Brain pericyte (primary cell): ENCODE data around the gene RNFT2.
"Not testable (repeated sequence)": the region's sequence is repeated elsewhere in the genome, so short reads cannot be mapped to it uniquely, and the experiment has no call there.

Source experiments
- DNase-seq: peaks from one replicate; pipeline ENCODE4 v3.0.0-alpha.2; 2012; ENCODE audit warnings: low read depth, low spot score

RNFT2 gene

DNA sequence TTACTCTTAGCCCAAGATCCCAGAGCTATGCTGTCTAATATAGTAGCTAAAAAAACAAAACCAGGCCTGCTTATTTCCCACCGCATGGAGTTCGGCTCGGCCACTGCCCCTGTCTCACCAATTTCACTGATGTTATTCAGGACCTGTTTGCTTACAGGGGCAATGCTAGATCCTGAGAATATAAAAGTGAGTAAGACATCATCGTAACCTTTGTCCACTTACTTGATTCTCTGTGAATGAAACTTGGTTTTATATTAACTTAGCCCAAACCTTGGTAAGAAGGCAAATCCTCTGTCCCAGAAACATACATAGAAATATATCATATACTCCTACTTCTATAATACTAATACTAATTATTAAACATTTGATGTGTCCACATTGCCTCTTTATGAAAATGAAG lies 56.6 kb downstream of the RNFT2 start:
- DNase-seq: no peak

DNA sequence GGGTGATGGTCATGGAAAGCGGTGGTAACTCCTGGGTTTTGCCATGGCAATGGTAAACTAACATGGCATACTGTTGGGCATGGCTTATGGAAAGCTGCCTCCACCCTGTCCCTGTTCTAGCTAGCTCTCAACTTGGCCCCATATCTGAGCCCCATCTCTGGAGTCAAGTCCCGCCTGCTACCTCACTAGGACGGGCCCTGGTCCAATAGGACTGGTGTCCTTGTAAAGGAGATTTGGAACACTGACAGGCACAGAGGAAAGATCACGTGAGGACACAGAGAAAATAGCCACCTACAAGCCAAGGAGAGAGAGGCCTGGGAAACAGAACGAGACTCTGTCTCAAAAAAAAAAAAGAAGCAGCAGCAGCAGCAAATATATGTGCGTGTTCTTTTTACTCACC lies 59.8 kb downstream of the RNFT2 start:
- DNase-seq: no peak

DNA sequence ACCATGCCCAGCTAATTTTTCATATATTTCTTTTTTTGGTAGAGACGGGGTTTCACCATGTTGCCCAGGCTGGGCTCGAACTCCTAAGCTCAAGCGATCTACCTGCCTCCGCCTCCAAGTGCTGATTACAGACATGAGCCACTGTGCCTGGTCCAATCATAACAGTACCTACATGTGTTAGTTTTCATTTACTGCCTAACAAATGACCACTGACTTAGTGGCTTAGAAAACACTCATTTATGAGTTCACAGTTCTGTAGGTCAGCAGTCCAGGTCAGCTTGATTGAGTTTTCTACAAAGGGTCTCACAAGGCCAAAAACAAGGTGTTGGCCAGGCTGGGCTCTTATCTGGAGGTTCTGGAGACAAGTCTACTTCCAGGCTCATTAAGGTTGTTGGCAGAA lies 60.6 kb downstream of the RNFT2 start:
- DNase-seq: no peak

DNA sequence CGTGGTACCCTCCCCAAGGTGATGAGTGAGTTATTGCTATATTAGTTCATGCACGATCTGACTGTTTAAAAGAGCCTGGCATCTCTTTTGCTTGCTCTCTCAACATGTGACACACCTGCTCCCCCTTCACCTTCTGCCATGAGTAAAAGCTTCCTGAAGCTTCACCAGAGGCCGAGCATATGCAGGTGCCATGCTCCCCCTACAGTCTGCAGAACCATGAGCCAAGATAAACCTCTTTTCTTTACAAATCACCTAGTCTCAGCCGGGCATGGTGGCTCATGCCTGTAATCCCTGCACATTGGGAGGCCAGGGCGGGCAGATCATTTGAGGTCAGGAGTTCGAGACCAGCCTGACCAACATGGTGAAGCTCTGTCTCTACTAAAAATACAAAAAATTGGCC lies 61.8 kb downstream of the RNFT2 start:
- no peak for DNase-seq

DNA sequence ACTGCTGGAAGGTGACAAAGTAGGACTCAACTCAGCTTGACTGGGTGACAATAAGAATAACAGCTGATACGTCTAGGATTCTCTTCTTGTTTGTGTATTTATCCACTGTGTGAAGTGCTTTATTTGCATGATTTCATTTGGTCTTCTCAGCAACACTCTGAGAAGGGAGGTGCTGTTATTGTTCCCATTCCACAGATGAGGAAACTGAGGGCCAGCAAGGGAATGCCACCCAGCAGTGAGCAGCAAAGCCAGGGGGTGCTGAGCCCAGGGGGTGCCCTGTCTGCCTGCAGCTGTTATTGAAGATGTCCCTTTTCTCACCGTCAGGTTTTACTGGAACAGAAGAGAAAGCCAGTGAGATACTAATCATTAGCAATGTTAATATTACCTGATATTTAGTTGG lies 62.8 kb downstream of the RNFT2 start:
- DNase-seq: no peak

DNA sequence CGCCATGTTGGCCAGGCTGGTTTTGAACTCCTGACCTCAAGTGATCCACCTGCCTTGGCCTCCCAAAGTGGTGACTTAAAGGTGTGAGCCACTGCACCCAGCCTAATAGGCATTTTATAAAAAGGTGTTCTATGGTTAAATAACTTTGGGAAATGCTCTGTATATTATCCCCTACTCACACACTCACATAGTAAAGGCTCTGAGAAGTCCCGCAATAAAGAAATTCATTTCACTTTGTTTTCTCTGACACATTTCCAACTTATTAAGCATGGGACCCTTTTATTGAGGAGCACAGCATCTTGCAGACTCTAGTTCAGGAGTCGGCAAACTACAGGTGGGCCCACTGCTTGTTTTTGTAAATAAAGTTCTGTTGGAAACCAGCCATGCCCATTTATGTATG lies 63.9 kb downstream of the RNFT2 start:
- no peak for DNase-seq

DNA sequence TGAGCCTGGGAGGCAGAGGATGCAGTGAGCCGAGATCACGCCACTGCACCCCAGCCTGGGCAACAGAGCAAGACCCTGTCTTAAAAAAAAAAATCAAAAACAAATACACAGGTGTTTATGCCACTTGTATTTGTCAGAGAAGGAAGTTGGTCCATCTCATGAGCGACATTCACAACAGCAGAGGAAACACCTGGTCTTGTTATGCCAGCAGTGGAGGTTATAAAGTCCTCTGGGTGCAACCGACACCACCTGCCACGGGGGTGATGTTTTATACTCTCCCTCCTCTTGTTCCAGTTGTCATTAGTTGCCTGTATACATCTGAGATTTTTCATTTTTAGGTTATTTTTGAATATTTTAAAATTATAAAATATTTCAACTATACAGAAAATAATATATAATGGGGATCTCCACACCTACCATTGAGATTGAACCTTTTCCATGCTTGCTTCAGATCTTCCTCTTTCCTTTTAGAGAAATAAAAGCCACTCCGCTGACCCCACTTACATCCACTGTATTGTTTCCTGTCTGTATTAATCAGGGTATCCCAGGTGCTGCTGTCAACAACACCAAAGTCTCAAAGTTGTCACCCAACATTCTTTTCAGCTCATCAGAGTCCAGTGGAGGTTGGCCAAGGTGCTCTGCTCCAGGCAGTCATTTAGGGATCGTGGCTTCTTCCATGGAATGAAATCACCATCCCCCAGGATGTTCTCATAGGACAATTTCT lies 65.1 kb downstream of the RNFT2 start:
- DNase-seq: no peak

DNA sequence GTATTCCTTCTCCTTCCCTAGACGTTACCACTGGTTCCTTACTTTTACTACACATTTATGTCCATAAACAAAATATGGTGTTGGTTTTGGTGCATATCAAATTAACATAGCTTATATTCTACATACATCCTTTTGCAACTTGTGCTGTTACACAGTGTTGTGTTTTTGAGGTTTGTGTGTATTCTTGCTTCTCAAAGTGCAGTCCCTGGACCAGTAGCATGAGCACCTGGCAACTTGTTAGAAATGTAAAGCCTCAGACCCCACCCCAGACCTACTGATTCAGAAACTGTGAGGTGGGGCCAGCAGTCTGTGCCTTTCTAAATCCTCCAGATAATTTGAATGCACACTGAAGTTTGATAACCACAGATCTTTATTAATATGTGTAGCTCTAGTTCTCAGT lies 65.9 kb downstream of the RNFT2 start:
- no peak for DNase-seq

DNA sequence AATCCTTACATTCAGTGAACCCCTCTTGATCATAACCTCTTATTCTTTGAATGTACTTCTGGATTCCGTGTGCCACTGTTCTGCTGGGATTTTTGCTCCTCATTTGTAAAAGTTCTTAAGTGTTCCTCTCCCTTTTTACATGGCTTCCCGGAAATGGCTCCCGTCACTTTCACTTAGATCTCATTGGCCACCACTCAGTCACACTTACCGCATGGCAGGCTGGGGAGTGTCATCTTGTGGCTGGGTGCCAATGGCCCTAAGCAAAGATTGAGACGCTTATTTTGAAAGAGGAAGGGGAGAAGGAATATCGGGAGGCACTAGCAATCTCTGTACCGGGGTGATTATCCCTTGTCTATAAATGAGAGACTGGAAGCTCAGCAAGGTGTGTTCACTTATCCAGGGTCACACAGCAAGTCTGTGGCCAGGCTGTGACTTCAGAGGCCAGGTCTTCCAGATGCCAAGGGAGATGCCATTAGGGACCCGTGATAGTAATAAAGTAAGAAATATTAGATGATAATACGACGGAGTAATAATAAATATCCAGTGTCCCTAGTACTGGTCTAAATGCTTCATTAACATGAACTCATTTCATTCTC lies 68.8 kb downstream of the RNFT2 start:
- no peak for DNase-seq

DNA sequence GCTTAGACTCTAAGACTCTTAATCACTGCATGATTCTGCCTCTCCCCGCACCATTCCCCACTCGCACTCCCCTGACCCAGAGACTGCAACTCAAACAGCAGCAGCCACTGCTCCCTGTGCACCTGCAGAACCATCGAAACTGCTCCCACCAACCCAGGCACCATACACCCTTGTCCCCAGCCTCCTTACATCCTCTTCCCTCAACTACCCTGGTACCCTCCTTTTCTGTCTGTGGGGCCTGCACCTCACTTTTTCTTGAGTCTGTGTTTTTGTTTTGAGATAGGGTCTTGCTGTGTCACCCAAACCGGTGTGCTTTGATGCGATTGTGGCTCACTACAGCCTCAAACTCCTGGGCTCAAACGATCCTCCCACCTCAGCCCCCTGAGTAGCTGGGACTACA lies 69.4 kb downstream of the RNFT2 start:
- DNase-seq: no peak

DNA sequence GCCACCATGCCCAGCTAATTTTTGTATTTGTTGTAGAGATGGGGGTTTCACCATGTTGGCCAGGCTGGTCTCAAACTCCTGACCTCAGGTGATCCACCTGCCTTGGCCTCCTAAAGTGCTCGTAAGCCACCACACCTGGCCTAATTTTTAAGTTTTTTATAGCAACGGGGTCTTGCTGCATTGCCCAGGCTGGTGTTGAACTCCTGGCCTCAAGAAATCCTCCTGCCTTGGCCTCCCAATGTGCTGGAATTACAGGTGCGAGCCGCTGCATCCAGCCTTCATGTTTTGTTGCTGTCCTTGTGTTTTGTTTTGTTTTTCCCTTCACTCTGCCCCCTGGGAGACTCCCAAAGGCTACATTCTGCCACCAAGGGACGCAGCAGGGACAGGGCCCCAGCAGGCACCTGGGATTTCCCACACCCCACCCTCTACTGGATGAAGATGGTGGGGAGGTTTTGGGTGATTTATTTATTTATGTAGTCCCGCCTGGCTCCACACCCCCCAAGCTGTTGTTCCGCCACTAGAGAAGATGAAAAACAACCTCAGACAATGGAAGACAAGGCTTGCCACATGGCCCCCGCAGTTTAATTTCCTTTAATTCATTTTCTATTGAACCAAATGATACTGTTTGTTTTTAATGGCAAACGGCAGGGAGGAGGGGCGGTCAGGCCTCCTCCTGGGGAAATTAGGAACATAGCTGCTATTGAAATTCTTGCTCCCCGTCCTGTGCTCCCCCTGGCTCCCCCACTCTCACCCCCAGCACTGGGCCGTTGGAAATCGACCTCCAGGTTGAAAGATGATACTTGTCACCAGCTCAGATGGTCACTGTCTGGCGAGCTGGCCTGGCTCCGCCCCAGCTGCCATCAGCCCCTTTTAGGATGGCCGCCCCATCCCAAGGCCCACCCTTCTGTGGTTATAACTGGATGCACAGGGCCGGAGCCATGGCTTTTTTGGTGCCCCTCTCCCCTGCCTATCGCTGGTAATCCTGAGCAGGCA lies 70.3 kb downstream of the RNFT2 start:
- DNase-seq: no peak

DNA sequence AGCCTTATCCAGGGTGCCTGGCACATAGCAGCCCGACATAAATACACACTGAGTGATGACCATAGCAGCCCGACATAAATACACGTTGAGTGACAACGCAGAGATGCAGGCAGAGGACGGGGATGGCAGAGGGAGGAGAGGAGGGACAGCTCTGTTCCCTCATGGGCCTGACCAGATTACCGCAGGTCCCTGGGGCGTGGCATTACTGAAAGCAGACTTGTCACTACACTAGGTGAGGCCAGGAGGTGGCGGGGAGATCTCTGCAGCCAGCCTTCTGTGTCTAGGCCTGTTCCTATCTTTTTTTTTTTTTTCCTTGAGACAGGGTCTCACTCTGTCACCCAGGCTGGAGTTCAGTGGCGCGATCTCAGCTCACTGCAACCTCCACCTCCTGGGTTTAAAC lies 74.1 kb downstream of the RNFT2 start:
- no peak for DNase-seq

DNA sequence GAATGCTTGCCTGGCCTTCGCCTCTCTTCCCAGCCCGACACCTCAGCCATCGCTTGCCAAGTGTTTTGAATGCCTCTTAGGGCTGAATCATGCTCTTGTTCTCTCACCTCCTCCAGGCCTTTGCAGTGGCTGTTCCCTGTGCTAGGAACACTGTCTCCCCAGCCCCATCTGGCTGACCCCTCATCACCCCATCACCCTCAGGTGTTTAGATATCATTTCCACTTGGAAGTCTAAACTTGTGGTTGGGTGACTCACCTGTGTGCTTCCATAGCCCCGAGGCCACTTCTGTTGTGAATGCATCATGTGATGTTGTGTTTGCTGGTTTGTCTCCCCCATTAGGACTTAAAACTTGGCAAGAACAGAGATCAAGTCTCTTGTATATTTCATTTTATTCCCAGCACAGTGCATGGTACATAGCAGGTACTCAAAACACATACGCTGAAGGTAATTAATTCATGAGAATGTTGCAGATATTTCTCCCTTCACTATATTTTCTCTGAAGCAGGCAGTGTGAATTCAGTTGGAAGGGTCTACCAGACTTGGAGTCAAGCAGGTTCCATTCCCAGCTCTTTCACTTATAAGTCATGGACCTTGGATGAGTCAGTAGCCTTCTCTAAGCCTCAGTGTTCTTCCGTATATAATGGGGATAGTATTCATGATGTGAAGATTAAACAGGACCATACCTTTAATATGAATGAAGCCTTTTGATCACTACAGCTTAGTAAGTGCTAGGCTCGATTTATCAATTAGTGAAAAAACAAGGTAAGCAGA lies 75.3 kb downstream of the RNFT2 start:
- DNase-seq: no peak

DNA sequence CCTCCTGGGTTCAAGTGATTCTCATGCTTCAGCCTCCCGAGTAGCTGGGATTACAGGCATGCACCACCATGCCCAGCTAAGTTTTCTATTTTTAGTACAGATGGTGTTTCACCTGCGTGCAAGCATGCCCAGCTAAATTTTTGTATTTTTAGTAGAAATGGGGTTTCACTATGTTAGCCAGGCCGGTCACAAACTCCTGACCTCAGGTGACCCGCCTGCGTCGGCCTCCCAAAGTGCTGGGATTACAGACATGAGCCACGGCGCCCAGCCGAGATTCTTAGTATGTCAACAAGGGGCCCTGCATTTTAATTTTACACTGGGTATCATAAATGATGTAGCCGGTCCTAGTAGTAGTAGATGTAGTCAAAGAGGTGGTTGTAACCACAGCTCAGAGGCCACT lies 76.7 kb downstream of the RNFT2 start:
- DNase-seq: not testable (repeated sequence)

DNA sequence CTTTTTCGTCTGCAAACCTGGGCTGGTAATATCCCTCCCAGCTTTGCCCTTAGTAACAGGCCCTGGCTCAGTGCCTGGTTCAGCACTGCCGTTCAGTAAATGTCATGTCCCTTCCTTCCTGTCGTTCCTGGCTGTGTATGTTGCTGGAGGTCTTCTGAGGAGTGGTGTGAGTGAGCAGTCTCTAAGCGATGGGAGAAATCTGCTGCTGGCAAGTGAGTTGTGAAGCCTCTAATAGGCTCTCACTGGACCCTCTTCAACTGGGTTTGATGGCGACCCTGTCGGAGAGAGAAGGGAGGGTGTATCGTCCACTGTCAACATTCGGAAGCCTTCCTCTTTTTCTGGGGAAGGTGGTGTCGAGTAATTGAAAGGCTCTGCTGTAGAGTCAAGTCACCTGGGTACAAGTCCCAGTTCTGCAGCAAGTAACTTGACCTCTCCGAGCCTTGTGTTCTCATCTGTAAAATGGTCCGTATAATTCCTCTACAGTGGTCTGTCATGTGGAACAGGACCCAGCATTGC lies 80.3 kb downstream of the RNFT2 start:
- no peak for DNase-seq

DNA sequence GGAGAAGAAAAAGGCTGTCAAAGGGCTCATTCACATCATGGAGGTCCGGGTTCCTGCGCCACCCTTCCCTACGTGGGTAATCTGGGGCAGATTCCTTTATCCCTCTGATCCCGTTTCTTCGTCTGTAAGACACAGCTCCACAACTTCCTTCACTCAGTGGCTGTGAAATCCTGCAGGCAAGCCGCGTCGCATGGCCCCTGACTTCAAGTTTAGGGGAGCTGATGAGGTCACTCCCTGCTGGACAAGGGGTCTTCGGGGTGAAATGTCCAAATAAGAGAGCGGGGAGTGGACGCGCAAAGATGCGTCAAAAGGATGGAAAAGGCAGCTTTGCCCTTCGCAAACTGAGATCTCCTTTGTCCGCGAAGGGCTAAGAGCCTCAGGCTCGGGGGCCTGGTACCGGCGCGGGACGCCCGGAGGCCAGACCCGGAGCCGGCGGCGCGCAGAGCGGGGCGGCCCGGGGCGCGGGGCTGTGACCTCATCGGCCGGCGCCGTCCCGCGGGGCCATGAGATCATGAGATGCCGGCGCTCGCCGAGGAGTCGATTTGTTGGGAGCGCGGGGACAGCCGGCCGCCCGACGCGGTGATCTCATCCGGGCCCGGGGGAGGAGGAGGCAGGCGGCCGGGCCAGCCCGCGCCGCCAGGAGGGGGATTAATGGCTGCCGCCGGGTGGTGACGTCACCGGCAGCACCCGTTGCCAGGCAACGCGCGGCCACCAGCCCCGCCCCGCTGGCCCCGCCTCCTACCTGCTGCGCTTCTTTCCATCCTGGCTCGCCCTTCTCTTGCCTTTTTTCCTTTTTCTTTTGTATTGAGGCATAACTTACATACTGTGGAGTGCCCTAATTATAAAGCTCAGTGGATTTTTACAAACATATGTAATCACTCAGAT lies 81.1 kb downstream of the RNFT2 start:
- peak; percentile 71 for DNase-seq

DNA sequence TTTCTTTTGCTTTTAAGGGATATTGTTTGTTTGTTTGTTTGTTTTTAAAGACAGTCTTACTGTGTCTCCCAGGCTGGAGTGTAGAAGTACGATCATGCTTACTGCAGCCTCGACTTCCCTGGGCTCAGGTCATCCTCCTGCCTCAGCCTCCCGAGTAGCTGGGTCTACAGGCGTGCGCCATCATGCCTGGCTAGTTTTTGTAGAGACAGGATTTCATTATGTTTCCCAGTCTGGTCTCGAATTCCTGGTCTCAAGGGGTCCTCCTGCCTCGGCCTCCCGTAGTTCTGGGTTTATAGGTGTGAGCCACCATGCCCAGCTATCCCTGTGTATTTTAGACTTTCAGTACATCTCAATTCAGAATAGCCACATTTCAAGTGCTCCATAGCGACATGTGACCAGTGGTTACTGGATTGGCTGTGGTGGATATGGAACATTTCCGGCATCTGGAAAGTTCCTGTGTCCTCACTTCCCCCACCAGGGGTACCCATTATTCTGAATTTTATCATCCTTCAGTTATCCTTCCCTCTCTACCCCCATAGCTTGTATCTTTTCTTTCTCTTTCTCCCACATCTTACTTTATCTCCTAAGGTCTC lies 82.0 kb downstream of the RNFT2 start:
- no peak for DNase-seq

DNA sequence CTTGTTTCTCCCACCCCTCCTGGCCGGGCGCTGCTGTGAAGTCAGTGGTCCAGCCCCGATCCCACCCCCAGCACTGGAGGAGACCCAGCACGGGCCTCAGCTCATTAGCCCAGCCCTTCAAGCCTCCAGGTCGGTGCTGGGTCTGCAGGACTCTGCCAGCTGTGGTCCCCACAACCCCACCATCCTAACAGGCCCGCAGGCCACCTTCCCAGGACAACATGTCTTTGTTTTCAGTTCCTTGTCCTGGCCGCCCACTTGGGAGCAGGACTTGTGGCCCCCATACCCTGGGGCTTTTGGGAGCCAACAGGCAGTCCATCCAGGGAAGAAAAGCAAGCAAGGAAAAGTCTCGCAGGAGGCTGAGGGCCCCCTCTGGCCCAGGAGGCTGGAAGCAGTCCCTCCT lies 83.2 kb downstream of the RNFT2 start:
- no peak for DNase-seq

DNA sequence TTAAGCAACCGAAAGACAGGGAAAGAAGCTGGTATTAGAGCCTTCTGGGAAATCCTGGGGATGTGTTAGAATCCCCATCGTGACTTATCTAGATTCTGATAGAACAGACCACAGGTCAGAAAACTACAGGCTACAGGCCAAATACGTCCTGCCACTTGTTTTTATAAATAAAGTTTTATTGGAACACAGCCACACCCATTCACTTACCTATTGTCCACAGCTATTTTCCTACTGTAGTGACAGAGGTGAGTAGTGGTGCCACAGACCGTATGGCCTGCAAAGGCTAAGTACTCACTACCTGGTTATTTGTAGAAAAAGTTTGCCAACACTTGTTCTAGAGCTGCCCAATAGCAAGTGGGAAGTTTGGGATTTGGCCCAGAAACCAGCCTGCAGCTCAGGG lies 89.3 kb downstream of the RNFT2 start:
- no peak for DNase-seq

DNA sequence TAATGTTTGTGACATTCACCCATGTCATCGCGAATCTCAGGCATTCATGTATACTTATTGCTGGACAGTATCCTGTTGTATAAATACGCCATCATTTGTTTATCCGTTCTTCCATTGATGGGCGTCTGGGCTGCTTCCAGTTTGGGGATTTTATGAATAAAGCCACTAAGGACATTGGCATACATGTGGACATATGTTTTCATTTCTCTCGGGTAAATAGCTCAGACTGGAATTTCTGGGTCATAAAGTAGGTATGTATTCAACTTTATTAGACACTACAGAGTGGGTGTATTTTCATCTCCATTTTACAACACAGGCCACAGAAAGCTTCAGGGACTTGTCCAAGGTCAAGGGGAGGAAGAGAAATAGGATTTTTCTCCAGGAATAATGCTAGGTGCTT lies 94.2 kb downstream of the RNFT2 start:
- DNase-seq: no peak
